GM12875 (cell line): Measurements from ENCODE around the gene LIN37.

ENCODE experiments used
- H3K4me3 ChIP-seq: one replicate; pipeline ENCODE4 v1.5.1; 2011; ENCODE audit warnings: low read depth, low read length, control low read depth
- CTCF ChIP-seq: IDR thresholded peaks from 2 replicates; pipeline ENCODE4 v1.5.1; 2011; ENCODE audit warnings: low read depth, mild to moderate bottlenecking, control low read depth, inconsistent platforms, low read length, moderate library complexity, borderline replicate concordance; ENCODE audit not compliant: insufficient read depth

LIN37 gene

GRCh38 chr19:35774274-35775045 lies 26.1 kb downstream of the LIN37 start:
- no peak overlapping the region for H3K4me3 ChIP-seq
- no peak for TF ChIP-seq CTCF

GRCh38 chr19:35775046-35775297 lies 26.6 kb downstream of the LIN37 start:
- no peak overlapping the region for H3K4me3 ChIP-seq

GRCh38 chr19:35775298-35776101 lies 27.1 kb downstream of the LIN37 start, which contains the start of gene ARHGAP33:
Gene ARHGAP33 (plus strand): TSS chr19:35775564. CDS start chr19:35775659, 95 bp downstream.
- peak within 1 kb of the TSS; percentile 59 for H3K4me3 ChIP-seq
- TF ChIP-seq CTCF, result no peak

More at GRCh38 chr19:35775046-35775297, 26.6 kb downstream of the LIN37 start:
- TF ChIP-seq CTCF, result no peak

- H3K4me3 ChIP-seq, result peak overlapping the region; percentile 59
- TF ChIP-seq CTCF, result no peak
Observed at GRCh38 chr19:35776102-35776788, 27.9 kb downstream of the LIN37 start.

- no peak for TF ChIP-seq CTCF
- H3K4me3 ChIP-seq, result no peak overlapping the region
Observed at GRCh38 chr19:35777086-35777841, 28.9 kb downstream of the LIN37 start.

- no peak overlapping the region for H3K4me3 ChIP-seq
- TF ChIP-seq CTCF, result no peak
Observed at GRCh38 chr19:35777961-35778360, 29.6 kb downstream of the LIN37 start.
